HepG2 (cell line): ENCODE results near the gene BCAS3. TPM values are rescaled to one million over a fixed set of nuclear protein-coding genes. Genes with fewer than 3 reads are reported as not detected.

Experiments
- AKAP8 ChIP-seq: sonication (generic); formaldehyde crosslinking; IDR thresholded peaks from 2 replicates; pipeline ENCODE4 v1.5.1; 2020; ENCODE audit warnings: mild to moderate bottlenecking, missing genetic modification reagents
- BRCA1 ChIP-seq: sonication (generic); formaldehyde crosslinking; IDR thresholded peaks from 2 replicates; pipeline ENCODE4 v1.4.0; 2020; ENCODE audit warnings: missing genetic modification reagents
- CAMTA2 ChIP-seq: sonication (generic); formaldehyde crosslinking; IDR thresholded peaks from 2 replicates; pipeline ENCODE4 v1.4.0; 2020; ENCODE audit warnings: mild to moderate bottlenecking, missing genetic modification reagents, borderline replicate concordance
- MAF1 ChIP-seq: sonication (generic); formaldehyde crosslinking; IDR thresholded peaks from 2 replicates; pipeline ENCODE4 v1.5.0; 2020; ENCODE audit warnings: missing genetic modification reagents, borderline replicate concordance
- MTERF4 ChIP-seq: sonication (generic); formaldehyde crosslinking; IDR thresholded peaks from 2 replicates; pipeline ENCODE4 v1.8.0; 2023; ENCODE audit warnings: mild to moderate bottlenecking, missing genetic modification reagents
- NFE2L2 ChIP-seq: fragments of 150-350 bp; IDR thresholded peaks from 2 replicates; pipeline ENCODE4 v1.6.1; 2014; ENCODE audit warnings: low read length
- NPAS2 ChIP-seq: sonication (generic); formaldehyde crosslinking; IDR thresholded peaks from 2 replicates; pipeline ENCODE4 v1.8.0; 2022; ENCODE audit warnings: mild to moderate bottlenecking, missing genetic modification reagents, borderline replicate concordance
- NR2F1 ChIP-seq, 2 experiments: fragments of 450-650 bp in 1 of 2; formaldehyde crosslinking in 1 of 2; IDR thresholded peaks; 2 replicates each; pipeline versions ENCODE4 v1.5.0 to v1.6.1; 2016 to 2020; ENCODE audit warnings: mild to moderate bottlenecking in 1 of 2, missing compliant biosample characterization in 1 of 2, missing genetic modification reagents in 1 of 2, moderate library complexity in 1 of 2
- PHF5A ChIP-seq: IDR thresholded peaks from one replicate; pipeline ENCODE4 v1.6.1; 2018; ENCODE audit warnings: low read depth, missing genetic modification reagents; ENCODE audit not compliant: unreplicated experiment
- PITX1 ChIP-seq: sonication (generic); formaldehyde crosslinking; IDR thresholded peaks from 2 replicates; pipeline ENCODE4 v1.5.1; 2020; ENCODE audit warnings: mild to moderate bottlenecking, missing genetic modification reagents
- RBM22 ChIP-seq: fragments of 200-400 bp; formaldehyde crosslinking; optimal IDR thresholded peaks from 2 replicates; pipeline ENCODE3; 2017; ENCODE audit warnings: mild to moderate bottlenecking, low read length, moderate library complexity
- REST ChIP-seq, 2 experiments: IDR thresholded peaks; 2 replicates each; pipeline ENCODE4 v1.6.1; 2011 to 2012; ENCODE audit warnings: low read length in 2 of 2, borderline replicate concordance in 1 of 2, low read depth in 1 of 2, mild to moderate bottlenecking in 1 of 2, moderate library complexity in 1 of 2
- SMARCC2 ChIP-seq: fragments of 450-650 bp; IDR thresholded peaks from 2 replicates; pipeline ENCODE4 v1.6.1; 2017; ENCODE audit warnings: antibody characterized with exemption, mild to moderate bottlenecking
- ZKSCAN1 ChIP-seq: fragments of 150-350 bp; IDR thresholded peaks from 2 replicates; pipeline ENCODE4 v1.6.1; 2014; ENCODE audit warnings: low read length
- ZNF333 ChIP-seq: sonication (generic); formaldehyde crosslinking; IDR thresholded peaks from 2 replicates; pipeline ENCODE4 v1.4.0; 2020; ENCODE audit warnings: mild to moderate bottlenecking, missing genetic modification reagents, borderline replicate concordance
- ZNF556 ChIP-seq: sonication (generic); formaldehyde crosslinking; IDR thresholded peaks from 2 replicates; pipeline ENCODE4 v1.4.0; 2020; ENCODE audit warnings: mild to moderate bottlenecking, missing genetic modification reagents, borderline replicate concordance
- polyA plus RNA-seq, 8 experiments: library from polyadenylated mRNA; depleted of rRNA in 3 of 8; stranded (reverse) in 7 of 8; unstranded in 1 of 8; fragments of >200 nt; fragmentation: Illumina TruSeq in 4 of 8; extraction: Trizol in 4 of 8; gene quantifications; 2 replicates each; pipeline versions ENCODE4 v1.2.1 to v1.2.3, GENCODE V29; 2011 to 2016; ENCODE audit warnings: low read depth in 4 of 8, missing spikeins in 1 of 8, mixed read lengths in 1 of 8; ENCODE audit not compliant: insufficient read depth in 1 of 8
- total RNA-seq, 5 experiments: library from RNA; depleted of rRNA; stranded (reverse); fragments of >200 nt; fragmentation: Illumina TruSeq; extraction: Trizol; gene quantifications; 2 replicates each; pipeline ENCODE4 v1.2.3, GENCODE V29; 2016; ENCODE audit warnings: low read depth in 1 of 5
- TF ChIP-seq, protein P1 (sequence below): sonication (generic); formaldehyde crosslinking; IDR thresholded peaks from 2 replicates; pipeline ENCODE4 v1.4.0; 2020; ENCODE audit warnings: mild to moderate bottlenecking, missing genetic modification reagents

The BCAS3 gene
- total and polyA plus RNA-seq, 2 of the 13 experiments (the other 11 are each of a cell fraction or from before 2014, with no cell fraction given): 10.7 to 11.2 TPM

DNA sequence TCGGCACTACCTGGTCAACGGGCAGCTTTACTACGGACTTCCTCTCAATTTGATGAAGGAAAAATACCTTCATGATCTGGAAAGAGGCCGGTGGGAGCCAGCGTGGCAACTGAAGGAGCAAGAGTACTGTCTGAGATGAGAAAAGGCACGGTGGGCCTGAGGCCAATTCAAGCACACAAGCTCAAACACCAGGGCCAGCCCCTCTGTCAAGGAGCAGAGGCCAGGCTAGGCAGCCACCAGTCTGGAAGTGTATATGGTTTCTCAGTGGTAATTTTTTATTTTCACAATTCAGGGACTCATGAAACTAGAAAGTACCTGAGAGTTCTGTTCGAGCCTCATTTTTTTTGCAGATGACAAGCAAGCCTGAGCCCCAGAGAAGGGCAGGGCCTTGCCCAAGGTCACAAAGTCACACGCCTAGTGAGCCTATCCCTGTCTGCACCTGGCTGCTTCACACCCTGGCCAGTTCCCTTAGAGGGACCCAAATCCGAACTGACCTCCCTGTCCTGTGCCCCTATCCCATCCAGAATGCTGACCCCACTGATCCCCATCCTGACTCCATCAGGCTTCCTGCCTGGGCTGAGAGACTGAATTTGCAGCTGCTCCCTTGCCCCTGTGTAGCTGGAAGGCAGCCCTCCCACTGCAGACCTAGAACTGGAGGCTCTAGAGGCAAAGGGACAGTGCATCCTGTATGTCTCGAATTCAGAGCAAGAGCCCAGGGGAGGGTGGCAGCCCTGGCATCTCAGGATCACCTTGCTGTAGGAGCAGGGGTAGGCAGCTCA lies 717.2 kb downstream of the BCAS3 start (continued):
- TF ChIP-seq, protein P1, sequence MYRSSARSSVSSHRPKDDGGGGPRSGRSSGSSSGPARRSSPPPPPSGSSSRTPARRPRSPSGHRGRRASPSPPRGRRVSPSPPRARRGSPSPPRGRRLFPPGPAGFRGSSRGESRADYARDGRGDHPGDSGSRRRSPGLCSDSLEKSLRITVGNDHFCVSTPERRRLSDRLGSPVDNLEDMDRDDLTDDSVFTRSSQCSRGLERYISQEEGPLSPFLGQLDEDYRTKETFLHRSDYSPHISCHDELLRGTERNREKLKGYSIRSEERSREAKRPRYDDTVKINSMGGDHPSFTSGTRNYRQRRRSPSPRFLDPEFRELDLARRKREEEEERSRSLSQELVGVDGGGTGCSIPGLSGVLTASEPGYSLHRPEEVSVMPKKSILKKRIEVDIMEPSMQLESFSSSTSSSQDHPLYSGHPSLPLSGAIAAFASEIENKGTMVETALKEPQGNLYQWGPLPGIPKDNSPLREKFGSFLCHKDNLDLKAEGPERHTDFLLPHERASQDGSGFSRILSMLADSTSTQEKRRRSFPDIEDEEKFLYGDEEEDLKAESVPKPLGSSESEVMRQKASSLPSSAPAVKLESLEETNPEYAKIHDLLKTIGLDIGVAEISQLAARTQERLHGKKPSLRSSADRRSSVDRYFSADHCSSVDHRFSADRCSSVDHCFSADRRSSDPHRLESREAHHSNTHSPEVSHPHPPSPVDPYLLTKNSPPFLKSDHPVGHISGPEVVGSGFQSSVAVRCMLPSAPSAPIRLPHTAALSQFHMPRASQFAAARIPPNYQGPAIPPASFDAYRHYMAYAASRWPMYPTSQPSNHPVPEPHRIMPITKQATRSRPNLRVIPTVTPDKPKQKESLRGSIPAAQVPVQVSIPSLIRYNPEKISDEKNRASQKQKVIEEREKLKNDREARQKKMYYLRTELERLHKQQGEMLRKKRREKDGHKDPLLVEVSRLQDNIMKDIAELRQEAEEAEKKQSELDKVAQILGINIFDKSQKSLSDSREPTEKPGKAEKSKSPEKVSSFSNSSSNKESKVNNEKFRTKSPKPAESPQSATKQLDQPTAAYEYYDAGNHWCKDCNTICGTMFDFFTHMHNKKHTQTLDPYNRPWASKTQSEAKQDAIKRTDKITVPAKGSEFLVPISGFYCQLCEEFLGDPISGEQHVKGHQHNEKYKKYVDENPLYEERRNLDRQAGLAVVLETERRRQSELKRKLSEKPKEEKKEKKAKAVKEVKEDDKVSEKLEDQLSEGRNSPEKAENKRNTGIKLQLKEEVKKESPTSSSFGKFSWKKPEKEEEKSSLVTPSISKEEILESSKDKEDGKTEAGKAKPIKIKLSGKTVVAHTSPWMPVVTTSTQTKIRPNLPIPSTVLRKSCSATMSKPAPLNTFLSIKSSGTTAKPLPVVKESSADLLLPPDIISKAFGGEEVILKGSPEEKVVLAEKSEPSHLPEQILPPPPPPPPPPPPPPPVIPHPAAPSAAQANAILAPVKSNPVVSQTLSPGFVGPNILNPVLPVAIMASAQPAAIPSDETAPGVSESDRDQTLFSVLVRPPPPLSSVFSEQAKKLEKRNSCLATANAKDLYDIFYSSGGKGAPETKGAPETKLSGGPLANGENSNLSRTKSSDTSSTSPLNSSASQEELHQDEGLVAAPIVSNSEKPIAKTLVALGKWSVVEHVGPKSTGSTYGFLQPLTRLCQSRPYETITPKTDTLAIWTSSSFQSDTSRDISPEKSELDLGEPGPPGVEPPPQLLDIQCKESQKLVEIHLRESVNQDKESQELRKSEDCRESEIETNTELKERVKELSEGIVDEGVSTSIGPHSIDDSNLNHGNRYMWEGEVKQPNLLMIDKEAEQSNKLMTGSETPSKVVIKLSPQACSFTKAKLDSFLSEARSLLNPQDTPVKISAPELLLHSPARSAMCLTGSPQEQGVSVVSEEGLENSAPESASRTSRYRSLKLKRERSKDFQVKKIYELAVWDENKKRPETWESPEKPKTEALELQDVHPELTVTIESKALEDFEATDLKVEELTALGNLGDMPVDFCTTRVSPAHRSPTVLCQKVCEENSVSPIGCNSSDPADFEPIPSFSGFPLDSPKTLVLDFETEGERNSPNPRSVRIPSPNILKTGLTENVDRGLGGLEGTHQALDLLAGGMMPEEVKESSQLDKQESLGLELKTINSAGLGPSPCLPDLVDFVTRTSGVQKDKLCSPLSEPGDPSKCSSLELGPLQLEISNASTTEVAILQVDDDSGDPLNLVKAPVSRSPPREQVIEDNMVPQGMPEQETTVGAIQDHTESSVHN: no peak
- TF ChIP-seq RBM22 (no peak), NPAS2 (CRISPR knock-in tag) (no peak), NR2F1 (CRISPR knock-in tag; IDR thresholded peaks at IDR 0.05) (no peak), ZKSCAN1 (no peak), AKAP8 (CRISPR knock-in tag) (peak; percentile 5; the same call in 1 of the 2 replicates), CAMTA2 (CRISPR knock-in tag) (no peak), SMARCC2 (no peak), ZNF556 (CRISPR knock-in tag) (no peak), NFE2L2 (no peak), PHF5A (no peak), ZNF333 (no peak), MAF1 (no peak), MTERF4 (CRISPR knock-in tag) (no peak), BRCA1 (CRISPR knock-in tag) (no peak), REST (IDR thresholded peaks at IDR 0.05; ENCODE audit: borderline replicate concordance in 1 of 2, low read depth in 1 of 2, low read length in 2 of 2) (no peak), PITX1 (CRISPR knock-in tag) (peak; percentile 39; the same call in 1 of the 2 replicates)
